ENCODE measurements around the gene ZNF483.
"Not testable (repeated sequence)": the region's sequence is repeated elsewhere in the genome, so short reads cannot be mapped to it uniquely, and the experiment has no call there.

Gene ZNF483

DNA sequence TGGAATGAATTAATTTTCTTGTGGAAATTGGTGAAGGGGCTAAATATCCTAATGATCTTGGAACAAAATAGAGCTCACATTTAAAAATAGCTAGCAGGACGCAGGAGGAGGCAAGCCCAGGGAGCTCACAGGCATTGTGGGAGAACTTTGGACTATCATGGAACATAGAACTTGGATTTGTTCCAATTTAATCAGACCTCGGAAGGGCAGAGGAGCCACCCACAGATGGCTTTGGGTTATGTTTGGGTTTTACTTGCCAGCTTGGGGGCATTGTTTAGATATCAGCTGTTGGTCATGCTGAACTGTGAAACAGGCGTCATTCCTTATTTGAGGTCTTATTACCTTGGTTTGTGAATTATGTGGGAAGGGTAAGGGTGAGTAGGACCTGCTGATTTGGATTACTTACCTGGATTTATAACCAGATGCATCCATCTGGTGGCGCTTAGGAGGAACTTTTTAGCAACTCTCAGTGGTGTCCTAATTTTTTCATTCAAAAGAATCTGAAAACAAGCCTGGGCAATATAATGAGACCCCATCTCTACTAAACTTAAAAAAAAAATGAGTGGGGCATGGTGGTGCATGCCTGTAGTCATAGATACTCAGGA, 88.6 kb downstream of the ZNF483 start:
- DNase-seq, result no peak

- no peak for DNase-seq
Observed at GRCh38 chr9:111615928-111616327, 90.9 kb downstream of the ZNF483 start.

- not testable (repeated sequence) for DNase-seq
Observed at GRCh38 chr9:111617349-111617748, 92.4 kb downstream of the ZNF483 start.

DNA sequence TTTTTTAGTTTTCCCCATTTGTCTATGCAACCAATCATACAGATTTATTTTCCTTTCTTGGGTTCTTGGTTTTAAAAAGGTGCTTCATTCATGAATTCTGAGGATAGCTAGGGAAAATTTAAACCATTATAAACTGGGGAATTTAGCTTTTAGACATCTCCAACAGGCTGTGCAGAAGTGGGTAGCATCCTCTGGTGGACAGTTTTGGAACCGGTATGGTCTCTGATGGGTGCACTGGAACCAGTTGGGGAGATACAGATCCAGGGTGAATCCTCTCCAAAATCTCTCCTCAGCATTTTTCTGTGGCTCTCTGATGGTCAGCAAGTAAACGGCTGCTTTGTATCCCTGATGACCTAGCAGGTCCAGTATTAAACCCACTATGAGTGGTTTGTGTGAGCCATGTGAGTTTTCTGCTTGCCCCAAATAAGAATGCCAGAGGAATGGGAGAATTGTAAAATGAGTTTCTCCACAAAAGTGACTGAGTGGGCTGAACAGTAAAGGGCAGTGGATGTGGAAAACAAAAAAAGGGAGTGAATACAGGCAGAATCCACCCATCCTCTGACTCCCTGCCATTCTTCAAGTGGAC, 97.0 kb downstream of the ZNF483 start:
- DNase-seq, result peak; percentile 38

- DNase-seq, result peak; percentile 73
Observed at GRCh38 chr9:111622626-111623025, 97.6 kb downstream of the ZNF483 start.
